A549 (cell line): ENCODE data around the gene FSCB.

Experiments used
- CHD2 ChIP-seq: fragments of 150-350 bp; IDR thresholded peaks from 2 replicates; pipeline ENCODE4 v1.6.1; 2014; ENCODE audit warnings: low read length; ENCODE audit not compliant: partially characterized antibody
- EP300 ChIP-seq, 2 experiments: fragments of >200 bp; sonication (Bioruptor Twin); formaldehyde crosslinking; IDR thresholded peaks; 2 replicates in 1 of 2; 3 replicates in 1 of 2; pipeline ENCODE4 v1.6.1; 2016 to 2017
- KDM1A ChIP-seq: fragments of 200-600 bp; sonication (generic); IDR thresholded peaks from 2 replicates; pipeline ENCODE4 v1.6.1; 2016; ENCODE audit warnings: low read depth, mild to moderate bottlenecking
- MAFK ChIP-seq: fragments of 450-650 bp; IDR thresholded peaks from 2 replicates; pipeline ENCODE4 v1.6.1; 2014; ENCODE audit not compliant: partially characterized antibody
- NR3C1 ChIP-seq: fragments of >200 bp; sonication (Bioruptor Twin); formaldehyde crosslinking; IDR thresholded peaks from 3 replicates; pipeline ENCODE4 v1.6.1; 2017
- POLR2A ChIP-seq: IDR thresholded peaks from 2 replicates; pipeline ENCODE4 v1.6.1; 2012; ENCODE audit warnings: mild to moderate bottlenecking, low read length
- POLR2AphosphoS2 ChIP-seq: conservative IDR thresholded peaks from 2 replicates; pipeline ENCODE4 v1.6.1; 2012; ENCODE audit warnings: low read length, improper control_type of control experiment, inconsistent platforms
- RAD21 ChIP-seq, 2 experiments: fragments of >200 bp in 1 of 2; sonication (Bioruptor Twin) in 1 of 2; formaldehyde crosslinking in 1 of 2; IDR thresholded peaks in 1 of 2; conservative IDR thresholded peaks in 1 of 2; 2 replicates in 1 of 2; 3 replicates in 1 of 2; pipeline ENCODE4 v1.6.1; 2012 to 2018; ENCODE audit warnings: inconsistent platforms in 1 of 2
- RFX5 ChIP-seq: fragments of 450-650 bp; IDR thresholded peaks from 2 replicates; pipeline ENCODE4 v1.7.1; 2014; ENCODE audit warnings: antibody characterized with exemption, mild to moderate bottlenecking, moderate library complexity
- RNF2 ChIP-seq: fragments of 200-600 bp; sonication (generic); IDR thresholded peaks from 2 replicates; pipeline ENCODE4 v1.6.1; 2016; ENCODE audit warnings: low read depth, mild to moderate bottlenecking, antibody characterized with exemption, moderate library complexity, borderline replicate concordance
- SMC3 ChIP-seq: fragments of >200 bp; sonication (Bioruptor Twin); formaldehyde crosslinking; IDR thresholded peaks from 3 replicates; pipeline ENCODE4 v1.6.1; 2018; ENCODE audit warnings: inconsistent platforms
- TF ChIP-seq, protein P1 (sequence below): fragments of >200 bp; sonication (Bioruptor Twin); formaldehyde crosslinking; IDR thresholded peaks from 3 replicates; pipeline ENCODE4 v1.5.1; 2016
- TF ChIP-seq, protein P2 (sequence below): fragments of 450-650 bp; IDR thresholded peaks from 2 replicates; pipeline ENCODE4 v1.6.1; 2014; ENCODE audit warnings: antibody characterized with exemption

DNA sequence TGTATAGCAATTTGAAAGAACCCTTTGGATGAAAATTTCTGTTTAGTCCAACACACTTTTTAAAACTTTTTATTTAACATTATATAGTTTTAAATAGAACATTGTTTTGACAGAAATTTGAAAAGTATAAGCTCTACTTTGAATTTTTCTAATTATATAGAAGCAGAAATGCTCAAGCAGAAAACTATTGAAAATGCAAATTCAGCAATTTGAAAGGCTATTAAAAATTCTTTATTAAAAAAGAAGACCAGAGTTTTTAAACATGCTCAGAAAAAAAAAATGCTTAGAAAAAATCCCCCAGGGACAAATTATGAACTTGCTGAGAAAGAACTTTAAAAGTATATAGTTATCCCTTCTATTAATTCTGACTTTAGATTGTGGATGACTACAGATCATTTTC is 21.1 kb upstream of the FSCB start:
- TF ChIP-seq, protein P1, sequence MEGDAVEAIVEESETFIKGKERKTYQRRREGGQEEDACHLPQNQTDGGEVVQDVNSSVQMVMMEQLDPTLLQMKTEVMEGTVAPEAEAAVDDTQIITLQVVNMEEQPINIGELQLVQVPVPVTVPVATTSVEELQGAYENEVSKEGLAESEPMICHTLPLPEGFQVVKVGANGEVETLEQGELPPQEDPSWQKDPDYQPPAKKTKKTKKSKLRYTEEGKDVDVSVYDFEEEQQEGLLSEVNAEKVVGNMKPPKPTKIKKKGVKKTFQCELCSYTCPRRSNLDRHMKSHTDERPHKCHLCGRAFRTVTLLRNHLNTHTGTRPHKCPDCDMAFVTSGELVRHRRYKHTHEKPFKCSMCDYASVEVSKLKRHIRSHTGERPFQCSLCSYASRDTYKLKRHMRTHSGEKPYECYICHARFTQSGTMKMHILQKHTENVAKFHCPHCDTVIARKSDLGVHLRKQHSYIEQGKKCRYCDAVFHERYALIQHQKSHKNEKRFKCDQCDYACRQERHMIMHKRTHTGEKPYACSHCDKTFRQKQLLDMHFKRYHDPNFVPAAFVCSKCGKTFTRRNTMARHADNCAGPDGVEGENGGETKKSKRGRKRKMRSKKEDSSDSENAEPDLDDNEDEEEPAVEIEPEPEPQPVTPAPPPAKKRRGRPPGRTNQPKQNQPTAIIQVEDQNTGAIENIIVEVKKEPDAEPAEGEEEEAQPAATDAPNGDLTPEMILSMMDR = no peak
- TF ChIP-seq SMC3 (no peak), POLR2A (no peak), POLR2AphosphoS2 (no peak), MAFK (peak; percentile 70), RNF2 (no peak), EP300 (IDR thresholded peaks at IDR 0.05) (no peak), RFX5 (no peak), CHD2 (no peak), RAD21 (conservative IDR thresholded peaks at IDR 0.05 in 1 of 2, IDR thresholded peaks at IDR 0.05 in 1 of 2) (no peak), KDM1A (no peak), NR3C1 (no peak)
- TF ChIP-seq, protein P2, sequence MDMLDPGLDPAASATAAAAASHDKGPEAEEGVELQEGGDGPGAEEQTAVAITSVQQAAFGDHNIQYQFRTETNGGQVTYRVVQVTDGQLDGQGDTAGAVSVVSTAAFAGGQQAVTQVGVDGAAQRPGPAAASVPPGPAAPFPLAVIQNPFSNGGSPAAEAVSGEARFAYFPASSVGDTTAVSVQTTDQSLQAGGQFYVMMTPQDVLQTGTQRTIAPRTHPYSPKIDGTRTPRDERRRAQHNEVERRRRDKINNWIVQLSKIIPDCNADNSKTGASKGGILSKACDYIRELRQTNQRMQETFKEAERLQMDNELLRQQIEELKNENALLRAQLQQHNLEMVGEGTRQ = no peak
